Measurements from ENCODE around the gene SBNO2.

The SBNO2 gene

GRCh38 chr19:1073956-1074517 is 100.0 kb downstream of the SBNO2 start:
- DNase-seq (ENCODE audit: low read depth in 2 of 2): no peak

GRCh38 chr19:1073063-1073955 is 100.8 kb downstream of the SBNO2 start:
- DNase-seq (ENCODE audit: low read depth in 2 of 2): no peak

GRCh38 chr19:1072371-1073015 is 101.6 kb downstream of the SBNO2 start:
- DNase-seq (ENCODE audit: low read depth in 2 of 2): no peak

- no peak for DNase-seq (ENCODE audit: low read depth in 2 of 2)
Measured at GRCh38 chr19:1070931-1071791, 102.9 kb downstream of the SBNO2 start.

GRCh38 chr19:1070576-1070930 is 103.5 kb downstream of the SBNO2 start:
- DNase-seq (ENCODE audit: low read depth in 2 of 2): no peak

- DNase-seq (ENCODE audit: low read depth in 2 of 2): no peak
Measured at GRCh38 chr19:1069009-1069779, 104.9 kb downstream of the SBNO2 start.

GRCh38 chr19:1068009-1069001 is 105.8 kb downstream of the SBNO2 start:
- DNase-seq (ENCODE audit: low read depth in 2 of 2): no peak

GRCh38 chr19:1067341-1067957 is 106.6 kb downstream of the SBNO2 start:
- no peak for DNase-seq (ENCODE audit: low read depth in 2 of 2)

GRCh38 chr19:1066748-1067340 is 107.2 kb downstream of the SBNO2 start, which contains the start of gene ARHGAP45:
TSS of gene ARHGAP45 (plus strand) at chr19:1067167. CDS start at chr19:1067406, 239 bp downstream.
- peak; percentile 67 to 69 for DNase-seq (ENCODE audit: low read depth in 2 of 2)

GRCh38 chr19:1066251-1066747 is 107.8 kb downstream of the SBNO2 start:
- no peak for DNase-seq (ENCODE audit: low read depth in 2 of 2)

GRCh38 chr19:1065606-1066109 is 108.4 kb downstream of the SBNO2 start:
- no peak for DNase-seq (ENCODE audit: low read depth in 2 of 2)

- peak in 1 of 2 donors; percentile 53 for DNase-seq (ENCODE audit: low read depth in 2 of 2)
Measured at GRCh38 chr19:1064661-1065605, 109.1 kb downstream of the SBNO2 start.

- DNase-seq (ENCODE audit: low read depth in 2 of 2): no peak
Measured at GRCh38 chr19:1063909-1064660, 110.0 kb downstream of the SBNO2 start.

GRCh38 chr19:1063030-1063908 is 110.8 kb downstream of the SBNO2 start:
- no peak for DNase-seq (ENCODE audit: low read depth in 2 of 2)

- DNase-seq (ENCODE audit: low read depth in 2 of 2): no peak
Measured at GRCh38 chr19:1062387-1063029, 111.6 kb downstream of the SBNO2 start.

All from stimulated activated CD8-positive, alpha-beta memory T cell treated with anti-CD3 and anti-CD28 coated beads, Interleukin-2, amount 100 ng/mL, for 1 hour (primary cell).